K562 (cell line): ENCODE results near the gene SPTLC2. TPM values are rescaled to one million over a fixed set of nuclear protein-coding genes. Genes with fewer than 3 reads are reported as not detected.

Experiments used
- CBX5 ChIP-seq: IDR thresholded peaks from 2 replicates; pipeline ENCODE4 v1.6.1; 2014; ENCODE audit warnings: low read depth, borderline replicate concordance
- CBX8 ChIP-seq: fragments of 200-600 bp; sonication (generic); IDR thresholded peaks from 2 replicates; pipeline ENCODE4 v1.6.1; 2012; ENCODE audit warnings: borderline replicate concordance, mixed run types, low read depth, mild to moderate bottlenecking, moderate library complexity, mixed read lengths, low read length, control low read depth, inconsistent platforms; ENCODE audit not compliant: poor library complexity, severe bottlenecking; ENCODE audit errors: extremely low read depth
- NCOA4 ChIP-seq: fragments of 450-650 bp; IDR thresholded peaks from 2 replicates; pipeline ENCODE4 v1.6.1; 2018; ENCODE audit warnings: mild to moderate bottlenecking; ENCODE audit not compliant: partially characterized antibody
- NR1H2 ChIP-seq: sonication (generic); formaldehyde crosslinking; IDR thresholded peaks from 2 replicates; pipeline ENCODE4 v1.4.0; 2020; ENCODE audit warnings: mild to moderate bottlenecking, missing genetic modification reagents
- SP2 ChIP-seq: IDR thresholded peaks from 2 replicates; pipeline ENCODE4 v1.6.1; 2011; ENCODE audit warnings: mild to moderate bottlenecking, low read depth, low read length, moderate library complexity; ENCODE audit not compliant: poor library complexity, severe bottlenecking; ENCODE audit errors: extremely low read depth
- THRAP3 ChIP-seq: fragments of 450-650 bp; IDR thresholded peaks from 2 replicates; pipeline ENCODE4 v1.6.1; 2016; ENCODE audit warnings: mild to moderate bottlenecking, inconsistent platforms, borderline replicate concordance
- ZFPM2 ChIP-seq: fragments of 250-450 bp; sonication (Bioruptor Pico); IDR thresholded peaks from 2 replicates; pipeline ENCODE4 v1.5.1; 2022; ENCODE audit warnings: mild to moderate bottlenecking
- ZNF134 ChIP-seq: fragments of 250-450 bp; sonication (Bioruptor Pico); conservative IDR thresholded peaks from 2 replicates; pipeline ENCODE4 v1.4.0; 2020
- ZNF143 ChIP-seq: sonication (generic); formaldehyde crosslinking; IDR thresholded peaks from 2 replicates; pipeline ENCODE4 v1.9.0; 2022; ENCODE audit warnings: mild to moderate bottlenecking, missing genetic modification reagents
- polyA plus RNA-seq, 8 experiments: library from polyadenylated mRNA; depleted of rRNA in 4 of 8; stranded (reverse) in 5 of 8; unstranded in 3 of 8; fragments of >200 nt; fragmentation: Nextera tagmentation in 2 of 8; fragmentation: Illumina TruSeq in 1 of 8; extraction: Ambion mirVana in 2 of 8; extraction: Trizol in 1 of 8; gene quantifications; 2 replicates each; pipeline versions ENCODE4 v1.2.1 to v1.2.3, GENCODE V29; 2011 to 2014; ENCODE audit warnings: inconsistent platforms in 1 of 8, missing spikeins in 1 of 8
- total RNA-seq, 7 experiments: library from RNA; depleted of rRNA in 6 of 7; stranded (reverse); fragments of >200 nt in 6 of 7; fragmentation: Illumina TruSeq in 2 of 7; extraction: Trizol in 2 of 7; gene quantifications; 2 replicates each; pipeline versions ENCODE4 v1.2.1 to v1.2.3, GENCODE V29; 2011 to 2021; ENCODE audit warnings: low replicate concordance in 1 of 7
- TF ChIP-seq, protein P1 (sequence below), 2 experiments: fragments of 450-650 bp; IDR thresholded peaks; 2 replicates each; pipeline ENCODE4 v1.6.1; 2016; ENCODE audit warnings: mild to moderate bottlenecking in 2 of 2, borderline replicate concordance in 1 of 2, low read depth in 1 of 2, moderate library complexity in 1 of 2
- TF ChIP-seq, protein P2 (sequence below): fragments of 250-450 bp; sonication (Bioruptor Pico); IDR thresholded peaks from 2 replicates; pipeline ENCODE4 v1.5.1; 2021; ENCODE audit warnings: mild to moderate bottlenecking
- TF ChIP-seq, protein P3 (sequence below), 2 experiments: IDR thresholded peaks; 2 replicates each; pipeline ENCODE4 v1.6.1; 2012; ENCODE audit warnings: improper control_type of control experiment in 2 of 2, low read depth in 2 of 2, low read length in 2 of 2, borderline replicate concordance in 1 of 2
- TF ChIP-seq, protein P4 (sequence below): conservative IDR thresholded peaks from 2 replicates; pipeline ENCODE4 v1.6.1; 2011; ENCODE audit warnings: low read depth, mild to moderate bottlenecking, low read length; ENCODE audit not compliant: control insufficient read depth

The SPTLC2 gene
- total and polyA plus RNA-seq, 9 of the 15 experiments (the other 6 are each of a cell fraction or from before 2014, with no cell fraction given): 4.5 to 30.4 (median 14.0) TPM

DNA sequence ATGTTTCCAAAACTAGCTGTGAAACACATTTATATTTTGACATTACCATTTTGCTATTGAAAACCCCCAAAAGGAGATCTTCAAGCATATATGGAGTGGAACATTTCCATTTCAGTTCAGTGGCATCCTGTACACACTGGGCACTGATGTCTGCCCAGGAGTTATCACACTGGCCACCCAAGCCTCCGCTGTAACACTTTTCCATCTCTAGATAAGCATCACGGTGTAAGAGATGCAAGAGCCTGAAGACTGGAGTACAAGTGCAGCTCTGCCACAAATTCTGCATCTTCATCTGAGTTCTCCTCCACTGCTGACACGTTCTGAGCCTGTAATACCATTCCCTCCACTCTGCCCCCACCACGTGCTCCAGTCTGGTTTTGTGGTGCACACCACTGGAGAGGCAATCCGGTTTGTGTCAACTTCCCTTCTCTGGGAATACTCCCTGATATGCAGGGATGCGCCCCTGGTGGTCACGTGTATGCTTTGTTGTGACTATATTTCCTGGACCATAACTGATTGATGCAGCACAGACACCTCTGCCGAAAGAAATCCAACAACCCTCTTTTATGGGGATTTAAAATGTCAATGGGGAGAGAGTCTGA is 12.7 kb downstream of the SPTLC2 start (continued):
- TF ChIP-seq, protein P1, sequence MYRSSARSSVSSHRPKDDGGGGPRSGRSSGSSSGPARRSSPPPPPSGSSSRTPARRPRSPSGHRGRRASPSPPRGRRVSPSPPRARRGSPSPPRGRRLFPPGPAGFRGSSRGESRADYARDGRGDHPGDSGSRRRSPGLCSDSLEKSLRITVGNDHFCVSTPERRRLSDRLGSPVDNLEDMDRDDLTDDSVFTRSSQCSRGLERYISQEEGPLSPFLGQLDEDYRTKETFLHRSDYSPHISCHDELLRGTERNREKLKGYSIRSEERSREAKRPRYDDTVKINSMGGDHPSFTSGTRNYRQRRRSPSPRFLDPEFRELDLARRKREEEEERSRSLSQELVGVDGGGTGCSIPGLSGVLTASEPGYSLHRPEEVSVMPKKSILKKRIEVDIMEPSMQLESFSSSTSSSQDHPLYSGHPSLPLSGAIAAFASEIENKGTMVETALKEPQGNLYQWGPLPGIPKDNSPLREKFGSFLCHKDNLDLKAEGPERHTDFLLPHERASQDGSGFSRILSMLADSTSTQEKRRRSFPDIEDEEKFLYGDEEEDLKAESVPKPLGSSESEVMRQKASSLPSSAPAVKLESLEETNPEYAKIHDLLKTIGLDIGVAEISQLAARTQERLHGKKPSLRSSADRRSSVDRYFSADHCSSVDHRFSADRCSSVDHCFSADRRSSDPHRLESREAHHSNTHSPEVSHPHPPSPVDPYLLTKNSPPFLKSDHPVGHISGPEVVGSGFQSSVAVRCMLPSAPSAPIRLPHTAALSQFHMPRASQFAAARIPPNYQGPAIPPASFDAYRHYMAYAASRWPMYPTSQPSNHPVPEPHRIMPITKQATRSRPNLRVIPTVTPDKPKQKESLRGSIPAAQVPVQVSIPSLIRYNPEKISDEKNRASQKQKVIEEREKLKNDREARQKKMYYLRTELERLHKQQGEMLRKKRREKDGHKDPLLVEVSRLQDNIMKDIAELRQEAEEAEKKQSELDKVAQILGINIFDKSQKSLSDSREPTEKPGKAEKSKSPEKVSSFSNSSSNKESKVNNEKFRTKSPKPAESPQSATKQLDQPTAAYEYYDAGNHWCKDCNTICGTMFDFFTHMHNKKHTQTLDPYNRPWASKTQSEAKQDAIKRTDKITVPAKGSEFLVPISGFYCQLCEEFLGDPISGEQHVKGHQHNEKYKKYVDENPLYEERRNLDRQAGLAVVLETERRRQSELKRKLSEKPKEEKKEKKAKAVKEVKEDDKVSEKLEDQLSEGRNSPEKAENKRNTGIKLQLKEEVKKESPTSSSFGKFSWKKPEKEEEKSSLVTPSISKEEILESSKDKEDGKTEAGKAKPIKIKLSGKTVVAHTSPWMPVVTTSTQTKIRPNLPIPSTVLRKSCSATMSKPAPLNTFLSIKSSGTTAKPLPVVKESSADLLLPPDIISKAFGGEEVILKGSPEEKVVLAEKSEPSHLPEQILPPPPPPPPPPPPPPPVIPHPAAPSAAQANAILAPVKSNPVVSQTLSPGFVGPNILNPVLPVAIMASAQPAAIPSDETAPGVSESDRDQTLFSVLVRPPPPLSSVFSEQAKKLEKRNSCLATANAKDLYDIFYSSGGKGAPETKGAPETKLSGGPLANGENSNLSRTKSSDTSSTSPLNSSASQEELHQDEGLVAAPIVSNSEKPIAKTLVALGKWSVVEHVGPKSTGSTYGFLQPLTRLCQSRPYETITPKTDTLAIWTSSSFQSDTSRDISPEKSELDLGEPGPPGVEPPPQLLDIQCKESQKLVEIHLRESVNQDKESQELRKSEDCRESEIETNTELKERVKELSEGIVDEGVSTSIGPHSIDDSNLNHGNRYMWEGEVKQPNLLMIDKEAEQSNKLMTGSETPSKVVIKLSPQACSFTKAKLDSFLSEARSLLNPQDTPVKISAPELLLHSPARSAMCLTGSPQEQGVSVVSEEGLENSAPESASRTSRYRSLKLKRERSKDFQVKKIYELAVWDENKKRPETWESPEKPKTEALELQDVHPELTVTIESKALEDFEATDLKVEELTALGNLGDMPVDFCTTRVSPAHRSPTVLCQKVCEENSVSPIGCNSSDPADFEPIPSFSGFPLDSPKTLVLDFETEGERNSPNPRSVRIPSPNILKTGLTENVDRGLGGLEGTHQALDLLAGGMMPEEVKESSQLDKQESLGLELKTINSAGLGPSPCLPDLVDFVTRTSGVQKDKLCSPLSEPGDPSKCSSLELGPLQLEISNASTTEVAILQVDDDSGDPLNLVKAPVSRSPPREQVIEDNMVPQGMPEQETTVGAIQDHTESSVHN (IDR thresholded peaks at IDR 0.05; ENCODE audit: borderline replicate concordance in 1 of 2, low read depth in 1 of 2): no peak
- TF ChIP-seq, protein P2, sequence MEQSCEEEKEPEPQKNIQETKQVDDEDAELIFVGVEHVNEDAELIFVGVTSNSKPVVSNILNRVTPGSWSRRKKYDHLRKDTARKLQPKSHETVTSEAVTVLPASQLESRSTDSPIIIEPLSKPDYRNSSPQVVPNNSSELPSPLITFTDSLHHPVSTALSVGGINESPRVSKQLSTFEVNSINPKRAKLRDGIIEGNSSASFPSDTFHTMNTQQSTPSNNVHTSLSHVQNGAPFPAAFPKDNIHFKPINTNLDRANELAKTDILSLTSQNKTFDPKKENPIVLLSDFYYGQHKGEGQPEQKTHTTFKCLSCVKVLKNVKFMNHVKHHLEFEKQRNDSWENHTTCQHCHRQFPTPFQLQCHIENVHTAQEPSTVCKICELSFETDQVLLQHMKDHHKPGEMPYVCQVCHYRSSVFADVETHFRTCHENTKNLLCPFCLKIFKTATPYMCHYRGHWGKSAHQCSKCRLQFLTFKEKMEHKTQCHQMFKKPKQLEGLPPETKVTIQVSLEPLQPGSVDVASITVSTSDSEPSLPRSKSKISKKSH (CRISPR knock-in tag): no peak
- TF ChIP-seq CBX8 (no peak), SP2 (no peak), NCOA4 (no peak), ZNF143 (CRISPR knock-in tag) (no peak), ZNF134 (CRISPR knock-in tag) (no peak), THRAP3 (no peak), CBX5 (no peak), ZFPM2 (CRISPR knock-in tag) (no peak), NR1H2 (no peak)
- TF ChIP-seq, protein P3, sequence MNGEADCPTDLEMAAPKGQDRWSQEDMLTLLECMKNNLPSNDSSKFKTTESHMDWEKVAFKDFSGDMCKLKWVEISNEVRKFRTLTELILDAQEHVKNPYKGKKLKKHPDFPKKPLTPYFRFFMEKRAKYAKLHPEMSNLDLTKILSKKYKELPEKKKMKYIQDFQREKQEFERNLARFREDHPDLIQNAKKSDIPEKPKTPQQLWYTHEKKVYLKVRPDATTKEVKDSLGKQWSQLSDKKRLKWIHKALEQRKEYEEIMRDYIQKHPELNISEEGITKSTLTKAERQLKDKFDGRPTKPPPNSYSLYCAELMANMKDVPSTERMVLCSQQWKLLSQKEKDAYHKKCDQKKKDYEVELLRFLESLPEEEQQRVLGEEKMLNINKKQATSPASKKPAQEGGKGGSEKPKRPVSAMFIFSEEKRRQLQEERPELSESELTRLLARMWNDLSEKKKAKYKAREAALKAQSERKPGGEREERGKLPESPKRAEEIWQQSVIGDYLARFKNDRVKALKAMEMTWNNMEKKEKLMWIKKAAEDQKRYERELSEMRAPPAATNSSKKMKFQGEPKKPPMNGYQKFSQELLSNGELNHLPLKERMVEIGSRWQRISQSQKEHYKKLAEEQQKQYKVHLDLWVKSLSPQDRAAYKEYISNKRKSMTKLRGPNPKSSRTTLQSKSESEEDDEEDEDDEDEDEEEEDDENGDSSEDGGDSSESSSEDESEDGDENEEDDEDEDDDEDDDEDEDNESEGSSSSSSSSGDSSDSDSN (IDR thresholded peaks at IDR 0.05; ENCODE audit: borderline replicate concordance in 1 of 2, low read depth in 2 of 2, low read length in 2 of 2): no peak
- TF ChIP-seq, protein P4, sequence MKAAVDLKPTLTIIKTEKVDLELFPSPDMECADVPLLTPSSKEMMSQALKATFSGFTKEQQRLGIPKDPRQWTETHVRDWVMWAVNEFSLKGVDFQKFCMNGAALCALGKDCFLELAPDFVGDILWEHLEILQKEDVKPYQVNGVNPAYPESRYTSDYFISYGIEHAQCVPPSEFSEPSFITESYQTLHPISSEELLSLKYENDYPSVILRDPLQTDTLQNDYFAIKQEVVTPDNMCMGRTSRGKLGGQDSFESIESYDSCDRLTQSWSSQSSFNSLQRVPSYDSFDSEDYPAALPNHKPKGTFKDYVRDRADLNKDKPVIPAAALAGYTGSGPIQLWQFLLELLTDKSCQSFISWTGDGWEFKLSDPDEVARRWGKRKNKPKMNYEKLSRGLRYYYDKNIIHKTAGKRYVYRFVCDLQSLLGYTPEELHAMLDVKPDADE: no peak
